ENCODE measurements around the gene TTC23. TPM values are rescaled to one million over a fixed set of nuclear protein-coding genes. Genes with fewer than 3 reads are reported as not detected.
A peak's percentile ranks its signal among the peaks of the same experiment; 100 is the strongest.
"Not testable (repeated sequence)": the region's sequence is repeated elsewhere in the genome, so short reads cannot be mapped to it uniquely, and the experiment has no call there.

The TTC23 gene
- total and polyA plus RNA-seq, 5 donors: 8.4 to 18.2 (median 15.5) TPM

DNA sequence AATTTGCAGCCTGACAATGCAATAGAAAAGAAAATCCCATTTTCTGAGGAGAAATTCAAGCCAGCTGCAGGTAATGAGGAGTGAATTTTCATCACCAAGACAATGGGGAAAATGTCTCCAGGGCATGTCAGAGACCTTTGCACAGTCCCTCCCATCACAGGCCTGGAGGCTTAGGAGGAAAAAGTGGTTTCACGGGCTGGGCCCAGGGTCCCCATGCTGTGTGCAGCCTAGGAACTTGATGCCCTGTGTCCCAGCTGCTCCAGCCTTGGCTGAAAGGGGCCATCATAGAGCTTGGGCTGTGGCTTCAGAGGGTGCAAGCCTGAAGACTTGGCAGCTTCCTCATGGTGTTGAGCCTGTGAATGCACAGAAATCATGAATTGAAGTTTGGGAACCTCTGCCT is 57.2 kb downstream of the TTC23 start:
- H3K27me3 ChIP-seq (ENCODE audit: control insufficient read depth, insufficient read depth); H3K27ac ChIP-seq (ENCODE audit: low read length); ATAC-seq; H3K9me3 ChIP-seq (ENCODE audit: control insufficient read depth, low read length); H3K4me1 ChIP-seq (ENCODE audit: control insufficient read depth, insufficient read depth, low read length); DNase-seq; intact Hi-C loops (cut with DNase I); H3K4me3 ChIP-seq (ENCODE audit: low read length): not testable (repeated sequence)
- 100% methylated on average over 1 of the region's 1 CpG for WGBS

DNA sequence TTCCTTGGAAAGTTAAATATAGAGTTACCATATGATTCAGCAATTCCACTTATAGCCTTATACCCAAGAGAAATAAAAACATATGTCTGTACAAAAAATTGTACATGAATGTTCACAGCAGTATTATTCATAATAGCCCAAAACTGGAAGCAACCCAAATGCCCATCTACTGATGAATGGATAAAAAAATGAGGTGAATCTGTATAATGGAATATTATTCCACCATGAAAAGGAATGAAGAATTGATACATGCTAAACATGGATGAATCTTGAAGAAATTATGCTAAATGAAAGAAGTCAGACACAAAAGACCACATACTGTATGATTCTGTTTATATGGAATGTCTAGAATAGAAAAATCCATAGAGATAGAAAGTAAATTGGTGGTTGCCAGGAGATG is 61.4 kb downstream of the TTC23 start:
- H3K4me1 ChIP-seq (ENCODE audit: control insufficient read depth, insufficient read depth, low read length): no peaks in the 10 kb centered on the region
- H3K27me3 ChIP-seq (ENCODE audit: control insufficient read depth, insufficient read depth): no peaks in the 10 kb centered on the region
- intact Hi-C loops (cut with DNase I): no loop called here
- DNase-seq (no peak), ATAC-seq (no peak)
- no peak overlapping the region for H3K27ac ChIP-seq (ENCODE audit: low read length)
- no peak overlapping the region for H3K4me3 ChIP-seq (ENCODE audit: low read length)
- H3K9me3 ChIP-seq (ENCODE audit: control insufficient read depth, low read length): no peaks in the 10 kb centered on the region

- DNase-seq (no peak), ATAC-seq (no peak)
- intact Hi-C loops (cut with DNase I): no loop called here
- H3K27me3 ChIP-seq (ENCODE audit: control insufficient read depth, insufficient read depth): no peaks in the 10 kb centered on the region
- H3K27ac ChIP-seq (ENCODE audit: low read length): no peak overlapping the region
- H3K9me3 ChIP-seq (ENCODE audit: control insufficient read depth, low read length): no peaks in the 10 kb centered on the region
- H3K4me3 ChIP-seq (ENCODE audit: low read length): no peak overlapping the region
- H3K4me1 ChIP-seq (ENCODE audit: control insufficient read depth, insufficient read depth, low read length): peaks cover 3% of the 10 kb centered on the region
- 63% methylated on average over 4 of the region's 4 CpGs for WGBS
These were observed 63.8 kb downstream of the TTC23 start for GRCh38 chr15:99185414-99186130.

GRCh38 chr15:99182791-99183190 is 66.6 kb downstream of the TTC23 start:
- Histone ChIP-seq H3K4me1 (ENCODE audit: control insufficient read depth, insufficient read depth, low read length) (peaks cover 8% of the 10 kb centered on the region), H3K27me3 (ENCODE audit: control insufficient read depth, insufficient read depth) (no peaks in the 10 kb centered on the region), H3K4me3 (ENCODE audit: low read length) (no peak overlapping the region), H3K27ac (ENCODE audit: low read length) (no peak overlapping the region), H3K9me3 (ENCODE audit: control insufficient read depth, low read length) (no peaks in the 10 kb centered on the region)
- ATAC-seq (no peak), DNase-seq (no peak)
- 84% methylated on average over 1 of the region's 1 CpG for WGBS
- intact Hi-C loops (cut with DNase I): no loop called here

DNA sequence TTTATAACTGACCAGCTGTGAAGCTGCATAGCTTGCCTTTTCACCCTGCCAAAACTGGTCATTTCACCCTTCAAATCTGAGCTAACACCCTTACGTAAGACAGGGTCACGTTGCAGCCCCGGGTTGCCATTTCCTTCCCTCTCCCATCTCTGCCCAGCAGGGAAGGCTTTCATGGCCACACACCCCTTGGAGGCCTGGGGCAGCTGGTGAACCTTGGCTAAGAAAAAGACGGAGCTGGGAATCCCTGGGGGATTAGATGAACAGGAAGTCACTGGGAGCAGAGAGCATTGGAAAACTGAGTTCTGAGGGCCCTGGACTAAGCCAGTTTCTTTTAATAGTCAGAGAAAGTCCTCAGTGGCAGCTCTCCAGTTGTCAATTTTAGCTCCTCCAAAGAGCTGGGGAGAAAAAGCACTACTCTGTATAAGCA is 67.8 kb downstream of the TTC23 start:
- Histone ChIP-seq H3K27me3 (ENCODE audit: control insufficient read depth, insufficient read depth) (no peaks in the 10 kb centered on the region), H3K9me3 (ENCODE audit: control insufficient read depth, low read length) (no peaks in the 10 kb centered on the region), H3K4me3 (ENCODE audit: low read length) (no peak overlapping the region), H3K4me1 (ENCODE audit: control insufficient read depth, insufficient read depth, low read length) (peaks cover 8% of the 10 kb centered on the region), H3K27ac (ENCODE audit: low read length) (peak overlapping the region; percentile 93)
- intact Hi-C loops (cut with DNase I): no loop called here
- 16% methylated on average over 4 of the region's 4 CpGs for WGBS
- DNase-seq (peak; percentile 30 to 76 (median 66)), ATAC-seq (peak; percentile 62 to 74)

- peak overlapping the region; percentile 93 for H3K27ac ChIP-seq (ENCODE audit: low read length)
- intact Hi-C loops (cut with DNase I): no loop called here
- no peaks in the 10 kb centered on the region for H3K27me3 ChIP-seq (ENCODE audit: control insufficient read depth, insufficient read depth)
- no peaks in the 10 kb centered on the region for H3K9me3 ChIP-seq (ENCODE audit: control insufficient read depth, low read length)
- WGBS: 95% methylated on average over 2 of the region's 2 CpGs
- no peak overlapping the region for H3K4me3 ChIP-seq (ENCODE audit: low read length)
- ATAC-seq: no peak
- peaks cover 8% of the 10 kb centered on the region for H3K4me1 ChIP-seq (ENCODE audit: control insufficient read depth, insufficient read depth, low read length)
- DNase-seq: no peak
These were observed 68.4 kb downstream of the TTC23 start for GRCh38 chr15:99180964-99181306.

- ATAC-seq (peak; percentile 47 to 68), DNase-seq (peak in 1 of 3 donors; percentile 61)
- 64% methylated on average over 3 of the region's 3 CpGs for WGBS
- Histone ChIP-seq H3K4me1 (ENCODE audit: control insufficient read depth, insufficient read depth, low read length) (peaks cover 8% of the 10 kb centered on the region), H3K4me3 (ENCODE audit: low read length) (no peak overlapping the region), H3K9me3 (ENCODE audit: control insufficient read depth, low read length) (no peaks in the 10 kb centered on the region), H3K27ac (ENCODE audit: low read length) (peak overlapping the region; percentile 93), H3K27me3 (ENCODE audit: control insufficient read depth, insufficient read depth) (no peaks in the 10 kb centered on the region)
- intact Hi-C loops (cut with DNase I): no loop called here
These were observed 69.1 kb downstream of the TTC23 start for GRCh38 chr15:99180086-99180963.

DNA sequence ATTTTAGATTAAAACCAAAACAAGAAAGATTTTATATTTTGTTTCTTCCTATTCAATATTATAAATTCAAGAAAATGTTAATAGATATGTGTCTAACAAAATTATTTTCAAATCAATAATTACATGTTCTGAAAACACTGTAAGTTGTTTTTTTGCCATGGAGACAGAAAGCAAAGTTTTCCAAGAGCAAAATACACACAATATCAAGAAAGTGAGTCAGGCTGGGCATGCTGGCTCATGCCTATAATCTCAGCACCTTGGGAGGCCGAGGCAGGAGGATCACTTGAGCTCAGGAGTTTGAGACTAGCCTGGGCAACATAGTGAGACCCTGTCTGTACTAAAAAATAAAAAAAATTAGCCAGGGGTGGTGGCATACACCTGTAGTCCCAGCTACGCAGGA is 71.7 kb downstream of the TTC23 start:
- 95% methylated on average over 2 of the region's 2 CpGs for WGBS
- DNase-seq: no peak
- Histone ChIP-seq H3K27ac (ENCODE audit: low read length) (no peak overlapping the region), H3K4me1 (ENCODE audit: control insufficient read depth, insufficient read depth, low read length) (peaks cover 10% of the 10 kb centered on the region), H3K4me3 (ENCODE audit: low read length) (no peak overlapping the region), H3K27me3 (ENCODE audit: control insufficient read depth, insufficient read depth) (no peaks in the 10 kb centered on the region), H3K9me3 (ENCODE audit: control insufficient read depth, low read length) (no peaks in the 10 kb centered on the region)
- no peak for ATAC-seq
- intact Hi-C loops (cut with DNase I): loop anchor here in 1 of 4 donors (10.0 kb wide), 1 partner anchor 73 kb away; the partner anchor contains the start of gene SYNM

DNA sequence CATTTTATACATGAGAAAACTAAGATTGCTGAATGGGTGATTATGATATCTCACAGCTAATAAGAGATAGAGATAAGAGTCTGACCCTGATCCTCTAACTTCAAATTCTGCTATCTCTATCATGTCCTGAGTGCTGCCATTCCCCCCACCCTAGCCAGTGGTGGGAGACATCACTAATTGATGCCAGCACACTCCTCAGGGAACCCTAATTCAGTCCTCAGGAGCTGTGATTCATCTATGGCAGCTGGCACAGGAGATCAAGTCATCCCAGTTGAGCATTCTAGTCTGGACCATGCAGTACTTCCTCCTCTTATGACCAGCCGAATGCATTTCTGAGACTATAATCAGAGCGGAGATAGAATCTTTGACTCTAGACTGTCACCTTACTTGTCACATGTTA is 72.6 kb downstream of the TTC23 start:
- Histone ChIP-seq H3K9me3 (ENCODE audit: control insufficient read depth, low read length) (no peaks in the 10 kb centered on the region), H3K4me3 (ENCODE audit: low read length) (no peak overlapping the region), H3K4me1 (ENCODE audit: control insufficient read depth, insufficient read depth, low read length) (peaks cover 10% of the 10 kb centered on the region), H3K27me3 (ENCODE audit: control insufficient read depth, insufficient read depth) (no peaks in the 10 kb centered on the region), H3K27ac (ENCODE audit: low read length) (no peak overlapping the region)
- 76% methylated on average over 2 of the region's 2 CpGs for WGBS
- intact Hi-C loops (cut with DNase I): loop anchor here in 1 of 4 donors (10.0 kb wide), 1 partner anchor 72 kb away; the partner anchor contains the start of gene SYNM
- ATAC-seq (peak in 1 of 2 donors; percentile 19), DNase-seq (no peak)

GRCh38 chr15:99174567-99175395 is 74.6 kb downstream of the TTC23 start:
- Histone ChIP-seq H3K4me3 (ENCODE audit: low read length) (no peak overlapping the region), H3K9me3 (ENCODE audit: control insufficient read depth, low read length) (no peaks in the 10 kb centered on the region), H3K4me1 (ENCODE audit: control insufficient read depth, insufficient read depth, low read length) (peaks cover 7% of the 10 kb centered on the region), H3K27me3 (ENCODE audit: control insufficient read depth, insufficient read depth) (no peaks in the 10 kb centered on the region), H3K27ac (ENCODE audit: low read length) (peak overlapping the region; percentile 98)
- 50% methylated on average over 15 of the region's 15 CpGs for WGBS
- ATAC-seq (peak; percentile 51 to 79), DNase-seq (peak in 1 of 3 donors; percentile 65)
- intact Hi-C loops (cut with DNase I): loop anchor here in 2 of 4 donors (5.0 to 10.0 kb wide), 2 partner anchors 38 to 70 kb away; partner anchors contain the start of gene SYNM (in 1 of the 2)
